ENCODE results near the gene SLC2A11.

SLC2A11 gene

DNA sequence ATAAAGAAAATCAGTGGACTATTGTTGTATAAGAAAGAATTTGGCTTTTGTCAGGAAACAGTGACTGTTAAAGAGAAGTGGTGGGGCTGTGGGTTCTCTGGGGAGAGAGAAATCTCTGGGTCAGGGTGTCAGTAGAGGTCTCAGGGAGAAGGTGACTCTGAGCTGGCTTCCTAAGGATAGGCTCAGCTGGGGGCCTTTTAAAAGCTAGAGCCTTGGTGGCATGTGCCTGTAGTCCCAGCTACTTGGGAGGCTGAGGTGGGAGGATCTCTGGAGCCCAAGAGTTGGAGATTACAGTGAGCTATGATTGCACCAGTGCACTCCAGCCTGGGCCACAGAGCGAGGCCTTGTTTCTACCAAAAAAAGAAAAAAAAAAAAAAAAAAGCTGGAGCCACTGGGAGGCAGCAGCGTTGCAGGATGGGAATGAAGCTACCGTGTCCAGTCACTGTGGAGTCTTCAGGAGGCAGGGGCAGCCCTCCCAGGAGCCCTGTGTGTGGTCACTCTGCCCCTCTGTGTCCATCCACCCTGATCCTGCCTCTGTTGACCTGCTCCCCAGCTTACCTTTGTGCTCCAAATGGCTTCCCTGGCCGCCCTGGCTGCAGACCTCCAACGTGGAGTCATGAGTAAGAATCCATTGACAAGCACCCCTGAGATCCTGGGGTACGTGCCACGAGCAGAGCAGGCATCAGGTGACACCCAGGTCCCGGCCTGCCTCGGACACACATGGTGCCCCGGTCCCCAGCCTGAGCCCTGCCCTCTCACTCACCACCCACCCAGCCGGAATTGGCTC lies 31.1 kb downstream of the SLC2A11 start:
- H4K20me1 ChIP-seq (ENCODE audit: low read depth, low read length): no peaks in the 10 kb centered on the region
- H3K4me3 ChIP-seq (ENCODE audit: insufficient read depth, low read length, poor library complexity, severe bottlenecking): no peak overlapping the region
- no peak overlapping the region for H2AFZ ChIP-seq (ENCODE audit: low read depth, low read length, severe bottlenecking)
- no peaks in the 10 kb centered on the region for H3K79me2 ChIP-seq (ENCODE audit: insufficient read depth, low read length)
- TF ChIP-seq, protein P1, sequence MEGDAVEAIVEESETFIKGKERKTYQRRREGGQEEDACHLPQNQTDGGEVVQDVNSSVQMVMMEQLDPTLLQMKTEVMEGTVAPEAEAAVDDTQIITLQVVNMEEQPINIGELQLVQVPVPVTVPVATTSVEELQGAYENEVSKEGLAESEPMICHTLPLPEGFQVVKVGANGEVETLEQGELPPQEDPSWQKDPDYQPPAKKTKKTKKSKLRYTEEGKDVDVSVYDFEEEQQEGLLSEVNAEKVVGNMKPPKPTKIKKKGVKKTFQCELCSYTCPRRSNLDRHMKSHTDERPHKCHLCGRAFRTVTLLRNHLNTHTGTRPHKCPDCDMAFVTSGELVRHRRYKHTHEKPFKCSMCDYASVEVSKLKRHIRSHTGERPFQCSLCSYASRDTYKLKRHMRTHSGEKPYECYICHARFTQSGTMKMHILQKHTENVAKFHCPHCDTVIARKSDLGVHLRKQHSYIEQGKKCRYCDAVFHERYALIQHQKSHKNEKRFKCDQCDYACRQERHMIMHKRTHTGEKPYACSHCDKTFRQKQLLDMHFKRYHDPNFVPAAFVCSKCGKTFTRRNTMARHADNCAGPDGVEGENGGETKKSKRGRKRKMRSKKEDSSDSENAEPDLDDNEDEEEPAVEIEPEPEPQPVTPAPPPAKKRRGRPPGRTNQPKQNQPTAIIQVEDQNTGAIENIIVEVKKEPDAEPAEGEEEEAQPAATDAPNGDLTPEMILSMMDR (IDR thresholded peaks at IDR 0.05; ENCODE audit: insufficient read depth, low read length, poor library complexity, severe bottlenecking): no peak
- TF ChIP-seq EZH2phosphoT487 (conservative IDR thresholded peaks at IDR 0.05; ENCODE audit: low read length): no peak
- H3K9ac ChIP-seq (ENCODE audit: low read length): no peak overlapping the region
- no peak overlapping the region for H3K4me2 ChIP-seq (ENCODE audit: low read depth, low read length, poor library complexity, severe bottlenecking)
- H3K36me3 ChIP-seq (ENCODE audit: low read length): no peaks in the 10 kb centered on the region
- H3K9me3 ChIP-seq (ENCODE audit: insufficient read depth, low read length): no peaks in the 10 kb centered on the region
- H3K27ac ChIP-seq (ENCODE audit: low read depth, low read length): no peak overlapping the region
- H3K9me2 ChIP-seq (replicated peaks; ENCODE audit: insufficient read depth, low read length): no peaks in the 10 kb centered on the region
- no peaks in the 10 kb centered on the region for H3F3A ChIP-seq (ENCODE audit: insufficient read depth)
- no peaks in the 10 kb centered on the region for H3K27me3 ChIP-seq (ENCODE audit: low read length)

DNA sequence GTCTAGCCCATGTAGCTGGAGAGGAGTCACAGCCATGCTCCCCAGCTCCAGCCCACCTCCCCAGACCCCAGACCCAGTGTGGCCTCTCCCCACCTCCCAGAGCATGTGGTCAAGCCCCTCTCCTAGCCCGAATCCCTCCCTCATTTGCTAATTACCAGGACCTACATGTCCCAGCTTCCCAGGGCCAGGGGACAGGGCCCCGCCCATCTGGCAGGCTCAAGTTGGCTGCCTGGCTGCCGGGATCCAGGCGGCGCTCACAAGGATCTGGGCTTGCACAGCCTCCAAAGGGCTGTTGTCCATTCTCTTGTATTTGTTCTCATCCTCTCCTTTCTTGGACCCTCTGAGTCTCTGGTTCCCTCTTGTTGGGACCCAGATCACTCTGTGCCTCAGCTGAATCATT lies 31.9 kb downstream of the SLC2A11 start:
- TF ChIP-seq, protein P1 (IDR thresholded peaks at IDR 0.05; ENCODE audit: insufficient read depth, low read length, poor library complexity, severe bottlenecking): no peak
- TF ChIP-seq EZH2phosphoT487 (conservative IDR thresholded peaks at IDR 0.05; ENCODE audit: low read length): no peak

DNA sequence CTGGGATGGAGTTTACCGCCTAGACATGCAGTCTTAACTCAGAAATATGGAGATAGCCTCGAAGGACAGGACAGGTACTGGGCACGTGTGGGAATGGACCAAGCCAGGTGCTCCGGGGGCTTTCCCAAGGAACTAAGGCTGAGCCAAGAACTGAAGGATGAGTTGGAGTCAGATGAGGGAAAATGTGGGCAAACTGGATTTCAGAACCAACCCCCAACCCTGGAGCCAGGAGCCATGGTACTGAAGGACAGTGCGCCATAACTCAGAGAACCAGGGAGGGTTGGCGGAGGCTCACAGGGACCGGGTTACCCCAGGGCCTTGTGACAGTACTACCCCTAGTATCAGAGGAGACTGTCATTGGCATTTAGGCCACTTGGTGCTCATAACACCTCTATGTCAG lies 34.1 kb downstream of the SLC2A11 start:
- Histone ChIP-seq H3K79me2 (ENCODE audit: insufficient read depth, low read length) (peaks cover 15% of the 10 kb centered on the region), H3K36me3 (ENCODE audit: low read length) (peaks cover 9% of the 10 kb centered on the region; the same call in 1 of the 2 replicates), H4K20me1 (ENCODE audit: low read depth, low read length) (peaks cover 4% of the 10 kb centered on the region; the same call in 1 of the 2 replicates), H3K9me2 (replicated peaks; ENCODE audit: insufficient read depth, low read length) (no peaks in the 10 kb centered on the region), H3K4me3 (ENCODE audit: insufficient read depth, low read length, poor library complexity, severe bottlenecking) (no peak overlapping the region), H3K4me2 (ENCODE audit: low read depth, low read length, poor library complexity, severe bottlenecking) (no peak overlapping the region), H3F3A (ENCODE audit: insufficient read depth) (no peaks in the 10 kb centered on the region), H3K27ac (ENCODE audit: low read depth, low read length) (no peak overlapping the region), H3K9me3 (ENCODE audit: insufficient read depth, low read length) (no peaks in the 10 kb centered on the region), H3K27me3 (ENCODE audit: low read length) (no peaks in the 10 kb centered on the region), H3K9ac (ENCODE audit: low read length) (no peak overlapping the region), H2AFZ (ENCODE audit: low read depth, low read length, severe bottlenecking) (no peak overlapping the region)
- no peak for TF ChIP-seq EZH2phosphoT487 (conservative IDR thresholded peaks at IDR 0.05; ENCODE audit: low read length)
- TF ChIP-seq, protein P1 (IDR thresholded peaks at IDR 0.05; ENCODE audit: insufficient read depth, low read length, poor library complexity, severe bottlenecking): no peak

More for the DNA sequence above, 31.9 kb downstream of the SLC2A11 start:
- Histone ChIP-seq H3K9ac (ENCODE audit: low read length) (no peak overlapping the region), H3F3A (ENCODE audit: insufficient read depth) (no peaks in the 10 kb centered on the region), H4K20me1 (ENCODE audit: low read depth, low read length) (no peaks in the 10 kb centered on the region), H3K4me2 (ENCODE audit: low read depth, low read length, poor library complexity, severe bottlenecking) (no peak overlapping the region), H3K79me2 (ENCODE audit: insufficient read depth, low read length) (peaks cover 2% of the 10 kb centered on the region), H3K27ac (ENCODE audit: low read depth, low read length) (no peak overlapping the region), H3K4me3 (ENCODE audit: insufficient read depth, low read length, poor library complexity, severe bottlenecking) (no peak overlapping the region), H3K9me3 (ENCODE audit: insufficient read depth, low read length) (no peaks in the 10 kb centered on the region), H3K27me3 (ENCODE audit: low read length) (no peaks in the 10 kb centered on the region), H3K36me3 (ENCODE audit: low read length) (no peaks in the 10 kb centered on the region), H2AFZ (ENCODE audit: low read depth, low read length, severe bottlenecking) (no peak overlapping the region), H3K9me2 (replicated peaks; ENCODE audit: insufficient read depth, low read length) (no peaks in the 10 kb centered on the region)

Data from SU-DHL-6 (cell line).